NCI-H2029 (cell line): ENCODE results near the gene DHRS7B.
"Not testable (repeated sequence)": the region's sequence is repeated elsewhere in the genome, so short reads cannot be mapped to it uniquely, and the experiment has no call there.

ENCODE experiments used
- DNase-seq: peaks from one replicate; lab custom pipeline; 2025; lab: John Stamatoyannopoulos, UW

The DHRS7B gene

GRCh38 chr17:21126645-21127508 is at the start of gene DHRS7B:
DHRS7B (plus strand) TSS chr17:21126964; CDS start chr17:21126972, 8 bp downstream.
- DNase-seq, result peak; percentile 81

GRCh38 chr17:21077281-21077680 is 49.5 kb upstream of the DHRS7B start:
- no peak for DNase-seq

- DNase-seq, result no peak
Observed at GRCh38 chr17:21078016-21078780, 48.6 kb upstream of the DHRS7B start.

GRCh38 chr17:21079196-21079595 is 47.6 kb upstream of the DHRS7B start:
- DNase-seq, result no peak

GRCh38 chr17:21082001-21082436 is 44.7 kb upstream of the DHRS7B start:
- DNase-seq, result no peak

GRCh38 chr17:21085280-21085679 is 41.5 kb upstream of the DHRS7B start:
- not testable (repeated sequence) for DNase-seq

GRCh38 chr17:21085707-21086106 is 41.1 kb upstream of the DHRS7B start:
- no peak for DNase-seq

GRCh38 chr17:21089145-21089544 is 37.6 kb upstream of the DHRS7B start:
- no peak for DNase-seq

GRCh38 chr17:21089933-21090901 is 36.5 kb upstream of the DHRS7B start:
- DNase-seq, result no peak

GRCh38 chr17:21090902-21091618 is 35.7 kb upstream of the DHRS7B start:
- no peak for DNase-seq

GRCh38 chr17:21094298-21094704 is 32.5 kb upstream of the DHRS7B start:
- DNase-seq, result peak; percentile 34

- no peak for DNase-seq
Observed at GRCh38 chr17:21095735-21096134, 31.0 kb upstream of the DHRS7B start.

- no peak for DNase-seq
Observed at GRCh38 chr17:21096874-21097273, 29.9 kb upstream of the DHRS7B start.

- DNase-seq, result peak; percentile 72
Observed at GRCh38 chr17:21098934-21099689, 27.7 kb upstream of the DHRS7B start.

- no peak for DNase-seq
Observed at GRCh38 chr17:21100636-21101035, 26.1 kb upstream of the DHRS7B start.

GRCh38 chr17:21104608-21105007 is 22.2 kb upstream of the DHRS7B start:
- no peak for DNase-seq

GRCh38 chr17:21105064-21105894 is 21.5 kb upstream of the DHRS7B start:
- no peak for DNase-seq

GRCh38 chr17:21106316-21106715 is 20.4 kb upstream of the DHRS7B start:
- DNase-seq, result no peak

- DNase-seq, result not testable (repeated sequence)
Observed at GRCh38 chr17:21107067-21107650, 19.6 kb upstream of the DHRS7B start.
